BLaER1 treated with 17β-estradiol and CSF1 and Interleukin-3, amounts not matched to agents 10 nM and 100 nM (cell line): ENCODE measurements around the gene OR4F6.

Experiments used
- H3K27ac ChIP-seq, 11 experiments: shearing (Covaris generic); formaldehyde crosslinking; 2 replicates each; pipeline ENCODE4 v1.8.1; 2022
- H3K27me3 ChIP-seq, 11 experiments: shearing (Covaris generic); formaldehyde crosslinking; 2 replicates each; pipeline ENCODE4 v1.8.1; 2022
- H3K36me3 ChIP-seq, 11 experiments: shearing (Covaris generic); formaldehyde crosslinking; 2 replicates each; pipeline ENCODE4 v1.8.1; 2022
- H3K4me1 ChIP-seq, 10 experiments: shearing (Covaris generic); formaldehyde crosslinking; 2 replicates each; pipeline ENCODE4 v1.8.1; 2022
- H3K4me2 ChIP-seq, 11 experiments: shearing (Covaris generic); formaldehyde crosslinking; 2 replicates each; pipeline ENCODE4 v1.8.1; 2022
- H3K4me3 ChIP-seq, 10 experiments: shearing (Covaris generic); formaldehyde crosslinking; 2 replicates each; pipeline ENCODE4 v1.8.1; 2022
- H3K9ac ChIP-seq, 11 experiments: shearing (Covaris generic); formaldehyde crosslinking; 2 replicates each; pipeline ENCODE4 v1.8.1; 2022
- H3K9me3 ChIP-seq, 11 experiments: shearing (Covaris generic); formaldehyde crosslinking; replicated peaks in 1 of 11; 2 replicates each; pipeline ENCODE4 v1.8.1; 2022
- H4K20me1 ChIP-seq, 11 experiments: shearing (Covaris generic); formaldehyde crosslinking; 2 replicates each; pipeline ENCODE4 v1.8.1; 2022
- Cebpa-rat ChIP-seq, 11 experiments: shearing (Covaris generic); IDR thresholded peaks; 2 replicates each; pipeline ENCODE4 v1.8.1; 2022

The OR4F6 gene

DNA sequence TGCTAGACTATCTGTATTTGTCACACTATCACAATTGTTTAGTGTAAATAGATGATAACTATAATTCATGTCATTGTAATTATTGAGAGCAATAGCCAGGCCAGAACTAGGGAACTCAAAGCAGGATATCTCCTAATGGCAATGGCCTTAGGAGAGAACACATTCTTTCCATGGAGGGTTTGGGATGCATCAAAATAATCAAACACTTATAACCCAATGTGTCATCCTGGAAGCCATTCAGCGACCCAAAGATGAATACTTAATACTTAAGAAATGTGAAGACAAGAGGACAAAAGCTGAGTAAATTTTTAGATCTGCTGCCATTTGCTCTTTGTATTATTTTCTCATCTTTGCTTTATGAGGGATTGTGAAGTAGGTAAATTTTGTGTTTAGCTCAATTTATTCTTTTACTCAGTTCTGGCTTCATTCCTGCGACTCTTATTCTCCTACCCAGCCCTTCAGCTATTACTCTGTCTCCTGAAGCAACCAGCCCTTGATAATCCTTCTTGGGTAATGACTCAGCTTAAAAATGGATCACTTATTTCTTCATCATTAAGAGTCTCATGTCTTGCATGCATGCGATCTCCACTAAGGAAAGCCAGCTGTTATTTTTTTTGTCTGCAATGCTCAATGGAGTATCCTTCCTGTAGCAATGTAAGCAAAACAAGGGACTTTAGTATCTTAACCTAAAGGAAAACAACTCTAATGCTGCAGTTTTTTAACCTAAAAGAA lies 10.7 kb downstream of the OR4F6 start:
- Histone ChIP-seq H3K9me3 (no peaks in the 10 kb centered on the region), H3K36me3 (no peaks in the 10 kb centered on the region), H3K4me2 (no peak overlapping the region), H3K4me1 (no peaks in the 10 kb centered on the region), H3K9ac (no peak overlapping the region), H4K20me1 (no peaks in the 10 kb centered on the region), H3K27ac (no peak overlapping the region), H3K4me3 (no peak overlapping the region), H3K27me3 (no peaks in the 10 kb centered on the region)
- TF ChIP-seq Cebpa-rat (IDR thresholded peaks at IDR 0.05) = no peak

DNA sequence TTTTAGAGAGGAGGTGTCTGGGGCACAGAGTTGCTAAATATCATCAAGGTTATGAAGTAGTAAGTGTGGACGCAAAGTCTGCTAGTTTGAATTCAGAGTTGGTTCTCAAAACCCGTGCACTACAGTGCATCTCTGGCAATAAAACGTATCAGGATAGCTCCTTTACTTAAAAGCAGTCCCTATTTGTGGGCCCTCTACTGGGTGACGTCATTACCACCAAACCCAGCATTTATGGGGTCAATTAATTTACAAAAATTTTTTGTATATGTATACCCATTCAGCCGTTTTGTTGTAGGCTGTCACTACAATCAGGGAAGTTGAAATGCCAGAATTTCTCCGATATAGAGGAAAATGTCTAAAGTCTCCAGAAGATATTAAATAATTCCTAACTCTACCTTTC lies 17.5 kb downstream of the OR4F6 start:
- no peak overlapping the region for H3K4me2 ChIP-seq
- H3K4me3 ChIP-seq = no peak overlapping the region
- no peak overlapping the region for H3K9ac ChIP-seq
- H3K9me3 ChIP-seq = 0 out of 22 replicates have a peak, but pooled peaks cover 0 to 5% (median 0%) of the 10 kb centered on the region in 11 experiments
- TF ChIP-seq Cebpa-rat (IDR thresholded peaks at IDR 0.05) = no peak
- no peak overlapping the region for H3K27ac ChIP-seq
- no peaks in the 10 kb centered on the region for H3K27me3 ChIP-seq
- H3K4me1 ChIP-seq = no peaks in the 10 kb centered on the region
- H3K36me3 ChIP-seq = no peaks in the 10 kb centered on the region
- H4K20me1 ChIP-seq = no peaks in the 10 kb centered on the region

GRCh38 chr15:101827257-101827656 lies 23.9 kb downstream of the OR4F6 start:
- Histone ChIP-seq H3K27me3 (no peaks in the 10 kb centered on the region), H4K20me1 (no peaks in the 10 kb centered on the region), H3K36me3 (no peaks in the 10 kb centered on the region), H3K4me1 (no peaks in the 10 kb centered on the region), H3K9ac (no peak overlapping the region), H3K4me2 (no peak overlapping the region), H3K9me3 (peaks cover 0 to 5% (median 0%) of the 10 kb centered on the region in 11 experiments; a peak in 1 of 22 replicates), H3K27ac (no peak overlapping the region), H3K4me3 (no peak overlapping the region)
- TF ChIP-seq Cebpa-rat (IDR thresholded peaks at IDR 0.05) = no peak

DNA sequence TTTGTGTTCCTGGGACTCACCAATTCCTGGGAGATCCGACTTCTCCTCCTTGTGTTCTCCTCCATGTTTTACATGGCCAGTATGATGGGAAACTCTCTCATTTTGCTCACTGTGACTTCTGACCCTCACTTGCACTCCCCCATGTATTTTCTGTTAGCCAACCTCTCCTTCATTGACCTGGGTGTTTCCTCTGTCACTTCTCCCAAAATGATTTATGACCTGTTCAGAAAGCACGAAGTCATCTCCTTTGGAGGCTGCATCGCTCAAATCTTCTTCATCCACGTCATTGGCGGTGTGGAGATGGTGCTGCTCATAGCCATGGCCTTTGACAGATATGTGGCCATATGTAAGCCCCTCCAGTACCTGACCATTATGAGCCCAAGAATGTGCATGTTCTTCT lies 25.5 kb downstream of the OR4F6 start:
- Histone ChIP-seq H3K4me2 (no peak overlapping the region), H3K9ac (no peak overlapping the region), H3K4me3 (no peak overlapping the region), H3K9me3 (peaks cover 0 to 9% (median under 1%) of the 10 kb centered on the region in 11 experiments; a peak in 3 of 22 replicates), H3K27me3 (no peaks in the 10 kb centered on the region), H3K27ac (no peak overlapping the region), H3K4me1 (no peaks in the 10 kb centered on the region), H3K36me3 (no peaks in the 10 kb centered on the region), H4K20me1 (no peaks in the 10 kb centered on the region)
- TF ChIP-seq Cebpa-rat (IDR thresholded peaks at IDR 0.05) = no peak

DNA sequence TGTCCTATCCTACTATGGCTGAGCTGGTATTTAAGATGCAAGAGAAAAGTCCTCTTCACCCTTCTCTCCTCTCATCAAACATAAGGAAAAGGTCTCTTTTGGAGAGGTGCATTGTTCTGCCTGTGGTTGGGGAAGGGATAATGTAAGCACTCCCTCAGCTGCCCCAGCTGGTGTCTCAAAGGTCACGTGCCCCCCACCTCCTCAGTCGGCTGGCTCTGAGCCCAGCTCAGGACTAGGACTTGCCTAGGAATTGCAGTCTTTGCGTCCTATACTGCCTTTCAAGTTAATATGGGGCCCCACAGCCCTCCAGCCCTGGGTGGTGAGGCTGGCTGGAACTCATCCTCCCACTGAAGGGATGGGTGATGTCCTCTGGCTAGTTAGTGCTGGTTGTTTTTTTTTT lies 38.3 kb downstream of the OR4F6 start:
- TF ChIP-seq Cebpa-rat (IDR thresholded peaks at IDR 0.05) = no peak
- no peaks in the 10 kb centered on the region for H3K36me3 ChIP-seq
- H3K4me3 ChIP-seq = no peak overlapping the region
- no peaks in the 10 kb centered on the region for H4K20me1 ChIP-seq
- no peak overlapping the region for H3K27ac ChIP-seq
- no peaks in the 10 kb centered on the region for H3K27me3 ChIP-seq
- no peaks in the 10 kb centered on the region for H3K4me1 ChIP-seq
- H3K9me3 ChIP-seq = no peaks in the 10 kb centered on the region
- no peak overlapping the region for H3K9ac ChIP-seq
- H3K4me2 ChIP-seq = no peak overlapping the region

DNA sequence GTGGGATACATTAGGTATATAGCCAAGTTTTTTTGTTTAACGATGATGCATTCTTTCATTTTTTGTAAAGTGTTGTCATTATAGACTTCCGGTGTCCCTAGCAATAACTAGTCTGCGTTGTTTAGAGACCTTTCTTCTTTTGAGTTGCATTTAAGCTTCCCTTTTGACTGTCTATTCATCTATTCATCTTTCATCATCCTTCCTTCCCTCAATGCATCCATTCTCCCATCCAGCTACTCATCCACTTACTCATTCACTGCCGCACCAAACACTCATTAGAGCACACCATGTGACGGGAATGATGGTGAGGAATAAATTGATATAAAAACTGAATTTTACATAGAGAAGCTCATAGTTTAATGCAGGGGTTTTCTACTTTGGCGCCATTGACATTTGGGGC lies 41.6 kb downstream of the OR4F6 start:
- no peak overlapping the region for H3K4me2 ChIP-seq
- H3K4me1 ChIP-seq = no peaks in the 10 kb centered on the region
- H3K36me3 ChIP-seq = no peaks in the 10 kb centered on the region
- no peak overlapping the region for H3K9ac ChIP-seq
- H3K27ac ChIP-seq = no peak overlapping the region
- TF ChIP-seq Cebpa-rat (IDR thresholded peaks at IDR 0.05) = no peak
- no peaks in the 10 kb centered on the region for H3K27me3 ChIP-seq
- H3K9me3 ChIP-seq = no peaks in the 10 kb centered on the region
- no peaks in the 10 kb centered on the region for H4K20me1 ChIP-seq
- H3K4me3 ChIP-seq = no peak overlapping the region

DNA sequence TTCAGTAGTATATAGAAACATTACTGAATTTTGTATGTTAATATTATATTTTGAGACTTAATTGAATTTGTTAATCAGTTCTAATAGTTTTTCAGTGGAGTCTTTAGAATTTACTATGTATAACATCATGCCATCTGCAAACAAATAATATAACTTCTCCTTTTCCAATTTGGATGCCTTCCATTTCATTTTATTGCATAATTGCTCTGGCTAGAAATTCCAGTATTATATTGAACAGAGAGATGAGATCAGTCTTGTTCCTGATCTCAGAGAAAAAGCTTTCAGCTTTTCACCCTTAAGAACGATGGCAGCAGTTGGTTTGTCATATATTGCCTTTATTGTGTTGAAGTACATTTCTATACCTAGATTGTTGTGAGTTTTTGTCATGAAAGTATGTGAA lies 49.0 kb downstream of the OR4F6 start:
- no peak for TF ChIP-seq Cebpa-rat (IDR thresholded peaks at IDR 0.05)
- H3K27ac ChIP-seq = no peak overlapping the region
- H4K20me1 ChIP-seq = no peaks in the 10 kb centered on the region
- H3K9me3 ChIP-seq = no peaks in the 10 kb centered on the region
- no peak overlapping the region for H3K9ac ChIP-seq
- no peak overlapping the region for H3K4me3 ChIP-seq
- no peaks in the 10 kb centered on the region for H3K27me3 ChIP-seq
- H3K36me3 ChIP-seq = no peaks in the 10 kb centered on the region
- H3K4me1 ChIP-seq = no peaks in the 10 kb centered on the region
- no peak overlapping the region for H3K4me2 ChIP-seq
